ENCODE measurements around the gene KCNG4. TPM values are rescaled to one million over a fixed set of nuclear protein-coding genes. Genes with fewer than 3 reads are reported as not detected.

The KCNG4 gene
- total RNA-seq: not detected
- long read RNA-seq: 0 reads

- ATAC-seq: no peak
- intact Hi-C loops (cut with DNase I): no loop called here
Measured at GRCh38 chr16:84239909-84240308, at the start of gene KCNG4. KCNG4 (minus strand) TSS chr16:84240012; CDS start chr16:84237485, 2,527 bp downstream.

GRCh38 chr16:84288902-84289301 lies 49.1 kb upstream of the KCNG4 start:
- intact Hi-C loops (cut with DNase I): no loop called here
- ATAC-seq: no peak
- DNase-seq (ENCODE audit: missing footprints): no peak

More at GRCh38 chr16:84239909-84240308, at the start of gene KCNG4:
- no peak for DNase-seq (ENCODE audit: missing footprints)

GRCh38 chr16:84286578-84287240 lies 46.9 kb upstream of the KCNG4 start:
- intact Hi-C loops (cut with DNase I): no loop called here
- ATAC-seq: peak; percentile 72
- DNase-seq (ENCODE audit: missing footprints): peak; percentile 83

GRCh38 chr16:84284154-84284722 lies 44.4 kb upstream of the KCNG4 start:
- DNase-seq (ENCODE audit: missing footprints) (no peak), ATAC-seq (peak; percentile 88)
- intact Hi-C loops (cut with DNase I): no loop called here

GRCh38 chr16:84283314-84284153 lies 43.7 kb upstream of the KCNG4 start:
- DNase-seq (ENCODE audit: missing footprints) (no peak), ATAC-seq (no peak)
- intact Hi-C loops (cut with DNase I): no loop called here

- intact Hi-C loops (cut with DNase I): no loop called here
- no peak for DNase-seq (ENCODE audit: missing footprints)
- ATAC-seq: no peak
Measured at GRCh38 chr16:84282533-84282932, 42.7 kb upstream of the KCNG4 start.

GRCh38 chr16:84281074-84281473 lies 41.3 kb upstream of the KCNG4 start:
- no peak for DNase-seq (ENCODE audit: missing footprints)
- ATAC-seq: no peak
- intact Hi-C loops (cut with DNase I): no loop called here

- intact Hi-C loops (cut with DNase I): loop anchor here (2.0 kb wide), 1 partner anchor 25 kb away; no protein-coding TSS in a partner anchor
- no peak for DNase-seq (ENCODE audit: missing footprints)
- ATAC-seq: no peak
Measured at GRCh38 chr16:84279881-84280280, 40.1 kb upstream of the KCNG4 start.

GRCh38 chr16:84278968-84279367 lies 39.2 kb upstream of the KCNG4 start:
- no peak for ATAC-seq
- intact Hi-C loops (cut with DNase I): loop anchor here (2.0 kb wide), 1 partner anchor 26 kb away; no protein-coding TSS in a partner anchor
- DNase-seq (ENCODE audit: missing footprints): no peak

- ATAC-seq (no peak), DNase-seq (ENCODE audit: missing footprints) (no peak)
- intact Hi-C loops (cut with DNase I): loop anchor here (2.0 kb wide), 1 partner anchor 26 kb away; no protein-coding TSS in a partner anchor
Measured at GRCh38 chr16:84278333-84278732, 38.5 kb upstream of the KCNG4 start.

- intact Hi-C loops (cut with DNase I): loop anchor here (1.0 kb wide), 1 partner anchor 207 kb away; no protein-coding TSS in a partner anchor
- DNase-seq (ENCODE audit: missing footprints) (peak; percentile 86), ATAC-seq (no peak)
Measured at GRCh38 chr16:84277244-84277823, 37.5 kb upstream of the KCNG4 start.

GRCh38 chr16:84275585-84276151 lies 35.9 kb upstream of the KCNG4 start:
- no peak for ATAC-seq
- intact Hi-C loops (cut with DNase I): no loop called here
- no peak for DNase-seq (ENCODE audit: missing footprints)

GRCh38 chr16:84274515-84274914 lies 34.7 kb upstream of the KCNG4 start:
- no peak for ATAC-seq
- no peak for DNase-seq (ENCODE audit: missing footprints)
- intact Hi-C loops (cut with DNase I): no loop called here

GRCh38 chr16:84272740-84273320 lies 33.0 kb upstream of the KCNG4 start:
- ATAC-seq (no peak), DNase-seq (ENCODE audit: missing footprints) (no peak)
- intact Hi-C loops (cut with DNase I): no loop called here

GRCh38 chr16:84271866-84272265 lies 32.1 kb upstream of the KCNG4 start:
- no peak for DNase-seq (ENCODE audit: missing footprints)
- intact Hi-C loops (cut with DNase I): no loop called here
- no peak for ATAC-seq

GRCh38 chr16:84271037-84271436 lies 31.2 kb upstream of the KCNG4 start:
- intact Hi-C loops (cut with DNase I): no loop called here
- DNase-seq (ENCODE audit: missing footprints): no peak
- no peak for ATAC-seq

GRCh38 chr16:84270531-84270930 lies 30.7 kb upstream of the KCNG4 start:
- intact Hi-C loops (cut with DNase I): no loop called here

GRCh38 chr16:84270071-84270470 lies 30.3 kb upstream of the KCNG4 start:
- ATAC-seq (no peak), DNase-seq (ENCODE audit: missing footprints) (no peak)
- intact Hi-C loops (cut with DNase I): no loop called here

More at GRCh38 chr16:84270531-84270930, 30.7 kb upstream of the KCNG4 start:
- DNase-seq (ENCODE audit: missing footprints) (no peak), ATAC-seq (no peak)

Measured in Right ventricle myocardium inferior (tissue), 1 donor.